PC-3 (cell line): Measurements from ENCODE around the gene TNFRSF12A.

Experiments
- CTCF ChIP-seq: fragments of 300-600 bp; sonication (generic); conservative IDR thresholded peaks from 2 replicates; pipeline ENCODE4 v1.5.1; 2017; ENCODE audit warnings: antibody characterized with exemption, low read depth, mild to moderate bottlenecking, low read length
- EZH2 ChIP-seq: fragments of 300-600 bp; sonication (generic); IDR thresholded peaks from one replicate; pipeline ENCODE4 v1.6.1; 2017; ENCODE audit warnings: antibody characterized with exemption, mild to moderate bottlenecking, low read length; ENCODE audit not compliant: unreplicated experiment

GRCh38 chr16:2987833-2988232 lies 32.3 kb upstream of the TNFRSF12A start:
- TF ChIP-seq EZH2 (no peak), CTCF (no peak)
